ENCODE results near the gene TYW1.
"Not testable (repeated sequence)": the region's sequence is repeated elsewhere in the genome, so short reads cannot be mapped to it uniquely, and the experiment has no call there.

Gene TYW1

DNA sequence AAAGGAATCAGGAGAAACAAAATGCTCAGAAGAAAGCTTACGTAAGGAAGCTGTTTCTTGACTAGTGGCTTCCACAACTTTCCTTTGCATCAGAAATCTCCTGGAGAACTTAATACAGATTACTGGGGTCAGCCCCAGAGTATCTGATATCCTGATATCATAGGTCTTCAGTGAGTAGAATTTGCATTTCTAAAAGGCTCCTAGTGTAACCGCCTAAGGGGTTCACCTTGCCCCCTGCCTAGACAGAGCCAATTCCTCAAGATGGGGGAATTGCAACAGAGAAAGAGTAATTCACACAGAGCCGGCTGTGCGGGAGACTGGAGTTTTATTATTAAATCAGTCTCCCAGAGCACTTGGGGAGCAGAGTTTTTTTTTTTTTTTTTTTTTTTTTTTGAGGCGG, 251.7 kb downstream of the TYW1 start:
- DNase-seq (ENCODE audit: low read depth, low spot score), result not testable (repeated sequence)

DNA sequence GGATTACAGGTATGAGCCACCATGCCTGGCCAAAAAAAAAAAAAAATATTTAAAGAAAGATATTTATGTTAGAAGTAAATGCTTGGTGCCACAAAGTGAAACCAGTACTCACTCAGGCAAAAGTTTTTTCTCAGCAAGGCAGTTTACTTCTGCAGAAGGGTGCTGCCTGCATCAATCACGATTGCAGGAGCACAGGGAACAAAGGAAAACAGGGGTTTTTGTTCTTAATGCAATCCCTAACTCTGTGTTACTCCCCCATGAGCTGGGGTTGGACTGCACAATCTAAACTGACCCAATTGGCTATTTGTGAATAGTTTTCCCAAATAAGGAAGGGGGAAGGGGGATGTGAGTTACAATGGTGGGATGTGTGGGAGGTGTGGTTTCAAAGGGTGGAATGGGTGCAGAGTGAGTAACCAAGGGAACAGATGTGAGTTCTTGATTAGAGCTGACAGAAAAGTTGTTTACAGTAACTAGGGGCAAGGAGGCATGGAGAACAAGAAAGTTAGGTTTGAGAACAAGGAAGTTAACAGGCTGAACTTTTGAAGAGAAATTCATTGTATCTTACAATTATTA, 255.4 kb downstream of the TYW1 start:
- no peak for DNase-seq (ENCODE audit: low read depth, low spot score)

DNA sequence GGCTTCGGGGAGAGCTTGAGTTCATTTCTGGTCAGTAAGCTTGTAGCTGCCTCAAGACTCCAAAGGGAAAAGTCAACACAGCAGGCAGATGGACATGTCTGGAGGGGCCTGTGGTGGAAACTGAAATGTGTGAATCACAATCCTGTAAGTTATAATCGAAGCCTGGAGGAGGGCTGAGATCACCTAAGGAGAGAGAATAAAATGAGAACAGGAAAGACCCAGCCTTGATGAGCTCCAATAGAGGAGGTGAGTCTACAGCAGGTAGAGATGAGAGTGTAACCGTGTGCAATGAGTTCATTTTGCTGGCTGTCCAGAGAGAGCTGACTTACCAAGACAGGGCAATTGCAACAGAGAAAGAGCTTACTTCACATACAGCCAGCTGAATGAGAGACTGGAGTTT, 258.4 kb downstream of the TYW1 start:
- DNase-seq (ENCODE audit: low read depth, low spot score), result not testable (repeated sequence)

DNA sequence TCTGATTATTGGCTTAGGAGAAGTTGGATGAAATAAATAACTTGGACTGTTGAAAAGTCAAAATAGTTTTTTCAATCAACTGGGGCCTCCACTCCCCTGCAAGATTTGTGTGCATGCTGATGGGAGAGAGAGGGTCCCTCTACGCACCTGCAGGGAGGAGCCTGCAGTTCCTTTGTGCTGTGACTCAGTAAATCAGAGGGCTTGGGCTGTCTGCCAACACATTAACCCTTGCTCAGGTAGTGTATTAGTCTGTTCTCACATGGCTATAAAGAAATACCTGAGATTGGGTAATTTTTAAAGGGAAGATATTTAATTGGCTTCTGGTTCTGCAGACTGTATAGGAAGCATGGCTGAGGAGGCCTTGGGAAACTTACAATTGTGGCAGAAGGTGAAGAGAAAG, 261.1 kb downstream of the TYW1 start:
- not testable (repeated sequence) for DNase-seq (ENCODE audit: low read depth, low spot score)

DNA sequence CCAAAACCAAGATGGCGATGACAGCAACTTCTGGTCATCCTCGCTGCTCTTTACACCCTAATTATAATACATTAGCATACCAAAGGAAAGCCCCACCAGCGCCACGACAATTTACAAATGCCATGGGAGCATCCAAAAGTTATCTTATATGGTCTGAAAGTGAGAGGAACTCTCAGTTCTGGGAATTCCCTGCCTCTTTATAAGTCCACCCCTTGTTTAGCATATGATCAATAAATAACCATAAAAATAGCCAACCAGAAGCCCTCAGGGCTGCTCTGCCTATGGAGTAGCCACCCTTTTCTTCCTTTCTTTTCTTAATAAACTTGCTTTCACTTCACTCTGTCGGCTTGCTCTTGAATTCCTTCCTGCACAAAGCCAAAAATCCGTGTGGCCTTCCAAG, 262.7 kb downstream of the TYW1 start:
- not testable (repeated sequence) for DNase-seq (ENCODE audit: low read depth, low spot score)

DNA sequence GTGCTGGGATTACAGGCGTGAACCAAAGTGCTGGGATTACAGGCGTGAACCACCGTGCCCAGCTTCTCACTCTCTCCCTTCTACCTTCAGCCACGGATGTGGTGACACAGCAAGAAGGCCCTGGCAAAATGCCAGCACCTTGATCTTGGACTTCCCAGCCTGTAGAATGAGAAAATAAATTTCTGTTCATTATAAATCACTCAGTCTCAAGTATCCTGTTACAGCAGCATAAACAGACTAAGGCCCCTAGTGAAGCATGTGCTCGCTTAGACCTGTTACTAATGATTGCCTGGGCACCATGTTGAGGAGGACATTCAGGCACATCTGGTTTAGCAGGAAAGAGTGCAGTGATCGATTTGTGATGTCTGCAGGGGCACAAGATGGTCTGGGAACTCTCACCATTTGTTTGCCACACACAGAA, 263.5 kb downstream of the TYW1 start:
- not testable (repeated sequence) for DNase-seq (ENCODE audit: low read depth, low spot score)

DNA sequence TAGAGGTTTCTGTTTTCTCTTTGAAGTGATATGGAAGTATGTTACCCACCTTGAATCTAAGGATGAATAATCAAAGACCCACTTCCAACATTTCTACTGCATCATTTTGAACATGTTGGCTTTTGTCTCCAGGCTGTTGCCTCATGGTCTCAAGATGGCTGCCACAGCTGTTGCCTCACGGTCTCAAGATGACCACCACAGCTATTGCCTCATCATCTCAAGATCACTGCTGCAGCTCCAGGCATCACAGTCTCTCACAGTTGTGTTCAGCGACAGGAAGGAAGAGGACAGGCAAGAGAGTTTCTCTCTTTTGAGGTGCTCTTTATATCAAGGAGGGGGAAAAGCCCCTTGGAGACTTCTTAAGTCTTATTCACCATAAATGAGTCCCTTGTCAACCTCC, 267.4 kb downstream of the TYW1 start:
- DNase-seq (ENCODE audit: low read depth, low spot score), result not testable (repeated sequence)

DNA sequence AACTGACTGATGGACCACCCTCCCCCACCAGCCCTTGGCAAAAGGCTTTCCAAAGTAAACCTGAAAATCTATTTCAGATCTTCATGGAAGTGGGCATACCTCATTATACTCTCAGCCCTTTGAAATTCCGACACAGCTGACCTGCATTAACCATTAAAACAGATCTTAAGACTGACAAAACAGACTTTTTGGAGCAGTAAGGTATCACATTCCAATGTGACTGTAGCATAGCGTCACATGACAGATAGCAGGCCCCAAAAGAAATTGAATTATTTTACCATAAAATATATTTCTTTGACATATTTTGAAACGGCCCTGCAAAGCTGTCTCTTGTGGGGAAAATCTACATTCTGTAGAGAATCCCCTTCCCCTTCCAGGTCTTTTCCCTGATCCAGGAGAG, 269.4 kb downstream of the TYW1 start:
- DNase-seq (ENCODE audit: low read depth, low spot score), result not testable (repeated sequence)

DNA sequence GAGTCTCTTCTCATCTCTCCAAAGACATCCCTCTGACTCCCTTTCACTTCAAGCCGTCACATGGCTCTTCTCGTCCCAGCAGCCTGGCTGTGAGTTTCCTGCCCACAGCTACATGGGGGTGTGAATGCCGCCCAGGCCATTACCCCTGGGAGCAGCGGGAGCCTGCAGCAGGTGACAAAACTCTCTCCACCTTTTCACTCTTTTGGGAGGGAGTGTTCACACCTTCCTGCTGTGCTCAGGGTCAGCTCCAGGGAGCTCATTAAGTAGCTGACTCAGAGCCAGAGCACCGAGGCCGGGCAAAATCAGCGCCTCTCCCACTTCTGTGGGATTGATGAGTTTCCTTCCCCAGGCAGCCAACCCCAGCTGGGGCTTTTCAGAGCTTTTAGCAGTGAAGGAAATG, 271.3 kb downstream of the TYW1 start:
- DNase-seq (ENCODE audit: low read depth, low spot score), result no peak

DNA sequence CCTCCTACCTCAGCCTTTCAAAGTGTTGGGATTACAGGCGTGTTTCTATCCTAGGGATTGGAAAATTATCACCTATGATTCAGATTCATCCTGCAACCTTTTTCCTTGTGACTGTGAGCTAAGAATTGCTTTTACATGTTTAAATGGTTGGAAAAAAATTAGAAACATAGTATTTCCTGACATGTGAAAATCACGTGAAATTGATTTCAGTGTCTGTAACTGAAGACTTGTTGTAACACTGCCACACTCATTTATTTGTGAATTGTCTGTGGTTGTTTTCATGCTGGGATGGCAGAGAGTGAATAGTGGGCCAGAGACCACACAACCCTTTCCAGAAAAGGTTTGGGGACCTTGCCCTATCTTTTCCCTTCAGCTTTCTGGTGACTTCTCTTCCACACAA, 273.3 kb downstream of the TYW1 start:
- not testable (repeated sequence) for DNase-seq (ENCODE audit: low read depth, low spot score)
